HG02642 (cell line): Measurements from ENCODE around the gene KAT7.

Experiments used
- ATAC-seq: cut with Tn5 transposase; IDR thresholded peaks from one replicate; pipeline ENCODE4 v1.9.1; 2021; ENCODE audit warnings: mild to moderate bottlenecking; ENCODE audit not compliant: unreplicated experiment, poor library complexity

Gene KAT7

DNA sequence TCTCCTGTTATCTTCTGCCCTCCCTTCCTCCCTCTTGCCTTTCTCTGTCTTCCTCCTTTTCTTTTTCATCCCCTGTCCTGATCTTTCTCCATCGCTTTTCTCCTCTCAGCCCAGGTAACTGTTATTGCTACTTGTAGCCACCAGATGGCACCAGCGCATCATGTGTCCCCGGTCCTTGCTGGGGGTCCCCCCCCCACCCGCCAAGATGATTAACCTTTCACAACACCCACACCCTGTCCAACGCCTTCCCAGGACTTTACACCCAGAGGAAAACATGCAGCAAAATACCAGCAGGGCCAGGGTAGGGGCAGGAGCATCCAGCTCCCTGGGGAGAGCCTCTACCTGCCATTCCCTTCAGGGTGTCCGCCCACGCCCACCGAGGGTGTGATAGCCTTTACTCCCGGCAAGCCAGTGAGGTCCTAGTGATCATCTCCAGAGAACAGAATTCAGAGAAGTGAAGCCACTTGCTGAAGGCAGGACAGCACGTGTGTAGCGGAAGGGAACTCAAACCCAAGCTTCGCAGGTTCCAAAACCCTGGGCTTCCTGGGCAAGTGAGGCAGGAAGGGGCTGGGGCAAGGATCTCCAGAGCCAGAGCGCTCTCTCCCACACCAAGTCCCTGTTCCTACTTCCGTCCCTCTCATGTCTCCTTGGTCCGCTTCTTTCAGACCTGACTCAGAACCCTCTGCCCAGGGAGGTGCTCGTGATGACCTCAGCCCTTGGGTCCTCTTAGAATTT, 72.8 kb downstream of the KAT7 start:
- ATAC-seq, result no peak

DNA sequence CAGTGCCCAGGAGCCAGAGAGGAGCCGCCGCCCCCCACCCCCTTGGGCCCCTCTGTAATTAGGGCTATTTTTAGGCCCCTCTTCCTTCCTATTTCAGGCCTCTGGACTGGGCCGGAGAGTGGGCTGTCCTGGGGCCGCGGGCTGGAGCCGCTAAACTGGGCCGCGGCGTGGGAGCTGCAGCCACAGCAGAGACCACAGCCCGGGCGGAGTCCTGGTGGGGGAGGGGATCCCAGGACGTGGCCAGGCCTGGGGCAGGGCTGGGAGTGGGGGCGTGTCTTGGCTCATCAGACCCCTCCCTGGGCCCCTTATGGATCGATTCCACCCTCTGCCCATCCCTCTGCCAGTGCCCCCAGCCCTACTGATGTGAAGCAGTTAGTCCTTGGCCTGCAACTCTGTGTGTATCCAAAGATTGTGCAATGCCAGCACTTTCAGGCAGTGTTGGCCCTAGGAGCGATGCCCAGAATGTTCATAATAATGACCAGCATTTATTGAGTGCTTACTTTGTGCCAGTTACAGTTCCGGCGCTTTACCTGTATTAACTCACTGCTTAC, 74.4 kb downstream of the KAT7 start:
- no peak for ATAC-seq

DNA sequence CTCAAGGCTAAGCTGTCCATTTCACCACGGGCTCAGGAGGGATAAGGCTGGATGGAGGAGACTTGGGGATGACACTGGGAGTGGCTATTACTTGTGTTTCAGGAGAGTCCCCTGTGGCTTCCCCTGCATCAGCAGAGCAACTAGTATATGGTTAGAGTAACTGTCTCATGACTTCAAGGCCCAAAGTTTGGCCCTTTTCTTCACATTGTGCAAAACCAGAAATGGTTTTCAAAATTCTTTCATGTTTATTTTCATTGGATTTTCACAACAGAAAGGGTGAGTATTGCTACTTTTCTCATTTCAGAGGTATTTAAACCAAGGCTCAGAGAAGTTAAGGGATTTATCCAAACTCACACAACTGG, 77.5 kb downstream of the KAT7 start:
- no peak for ATAC-seq

DNA sequence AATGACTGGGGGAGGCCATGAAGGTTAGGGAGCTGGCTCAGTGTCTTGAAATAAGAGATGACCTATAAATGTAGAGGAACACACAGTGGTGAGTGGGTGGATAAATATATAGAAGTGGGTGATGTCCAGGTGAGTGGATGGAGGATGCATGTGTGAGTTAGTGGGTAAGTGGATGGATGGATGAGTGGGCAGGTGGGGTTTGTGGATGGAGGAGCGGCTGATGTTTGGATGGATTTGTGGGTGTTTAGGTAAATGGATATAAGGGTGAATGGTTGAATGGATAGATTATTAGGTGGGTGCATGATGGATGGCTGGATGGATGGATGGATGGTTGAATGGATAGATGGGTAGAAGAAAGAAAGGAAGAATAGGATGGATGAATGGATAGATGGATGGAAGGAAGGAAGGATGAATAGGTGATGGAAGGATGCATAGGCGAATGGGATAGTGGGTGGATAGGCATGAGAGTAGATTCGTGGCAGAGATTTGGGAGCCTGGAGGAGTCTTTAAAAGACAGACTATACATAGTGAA, 78.5 kb downstream of the KAT7 start:
- ATAC-seq, result no peak

DNA sequence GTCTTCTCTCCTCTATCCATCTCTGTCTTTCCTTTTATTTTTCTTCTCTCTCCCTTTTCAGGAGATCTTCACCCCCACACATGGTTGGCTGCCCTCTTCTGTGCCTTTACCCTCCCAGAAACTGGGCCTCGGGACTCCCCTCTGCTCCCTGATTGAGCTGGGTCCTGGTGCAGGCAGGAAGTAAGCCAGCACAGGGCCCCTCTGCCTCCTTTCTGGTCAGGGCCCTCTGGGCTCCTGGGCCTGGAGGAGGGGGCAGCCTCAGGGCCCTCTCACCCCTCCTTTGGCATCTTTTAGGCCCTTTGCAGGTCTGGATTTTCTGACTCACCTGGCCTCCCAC, 80.5 kb downstream of the KAT7 start:
- ATAC-seq, result no peak

DNA sequence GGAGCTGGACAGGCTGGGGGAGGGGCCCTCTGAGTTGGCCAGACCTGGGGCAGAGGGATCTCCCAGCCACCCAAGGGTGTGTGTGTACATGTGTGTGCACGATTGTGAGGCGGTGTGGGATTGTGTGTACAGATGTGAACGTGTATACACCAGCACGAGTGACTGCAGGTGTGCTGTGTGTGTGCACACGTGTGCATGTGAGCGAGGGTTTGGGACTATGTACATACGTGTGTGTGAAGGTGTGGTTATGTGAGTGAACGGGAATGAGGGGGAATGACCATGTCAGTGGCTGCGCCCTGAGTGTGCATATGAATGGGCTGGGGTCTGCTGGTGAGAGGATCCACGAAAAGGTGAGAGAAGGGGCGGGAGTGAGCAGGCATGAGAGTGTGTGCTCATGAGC, 81.8 kb downstream of the KAT7 start:
- ATAC-seq, result no peak

DNA sequence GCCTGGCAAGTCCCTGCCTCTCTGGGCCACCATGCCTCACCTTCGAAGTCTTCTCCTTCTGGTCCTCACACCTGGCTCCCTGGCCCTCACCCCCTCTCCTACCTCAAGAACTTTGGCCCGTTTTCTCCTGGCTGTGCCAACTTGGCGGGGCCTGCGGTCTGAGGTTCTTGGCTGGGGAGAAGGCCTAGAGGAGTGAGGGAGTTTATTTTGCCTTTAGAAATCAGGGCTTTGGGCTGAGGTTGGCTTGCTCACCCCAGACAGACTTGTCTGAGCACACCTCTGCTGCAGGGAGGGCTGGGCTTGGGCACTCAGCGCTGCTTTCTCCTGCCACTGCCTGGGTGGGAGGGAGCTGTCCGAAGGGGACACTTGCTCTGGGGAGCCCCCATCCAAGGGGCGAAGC, 82.7 kb downstream of the KAT7 start:
- ATAC-seq, result no peak

DNA sequence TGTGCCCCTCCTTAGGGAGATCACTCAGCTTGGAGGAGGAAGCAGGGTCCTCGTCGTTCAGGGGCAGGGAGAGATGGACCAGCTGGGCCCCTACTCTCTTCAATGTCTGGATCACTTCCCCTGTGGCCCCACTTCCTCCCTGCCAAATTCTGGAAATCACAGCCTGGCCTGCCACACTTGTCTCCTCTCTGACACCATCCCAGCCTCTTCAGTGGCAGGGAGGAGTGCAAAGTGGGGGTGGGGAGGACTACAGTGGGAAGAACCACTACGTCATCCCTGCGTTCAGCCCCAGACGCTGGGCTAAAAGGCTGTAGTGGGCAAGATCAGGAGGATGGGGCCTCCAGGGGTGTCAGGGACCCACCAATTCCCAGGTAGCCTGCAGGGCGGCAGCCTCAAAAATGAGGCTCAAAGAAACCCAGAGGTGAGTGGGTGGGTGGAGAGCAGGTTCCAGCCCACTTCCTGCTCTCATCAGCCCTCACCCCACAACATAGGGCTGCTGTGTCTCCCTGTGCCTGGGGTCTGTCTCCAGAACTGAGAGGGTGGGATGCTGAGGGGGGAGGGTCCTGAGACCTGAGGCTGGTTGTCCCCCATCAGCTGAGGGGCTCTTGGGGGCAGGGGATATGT, 84.4 kb downstream of the KAT7 start:
- no peak for ATAC-seq

DNA sequence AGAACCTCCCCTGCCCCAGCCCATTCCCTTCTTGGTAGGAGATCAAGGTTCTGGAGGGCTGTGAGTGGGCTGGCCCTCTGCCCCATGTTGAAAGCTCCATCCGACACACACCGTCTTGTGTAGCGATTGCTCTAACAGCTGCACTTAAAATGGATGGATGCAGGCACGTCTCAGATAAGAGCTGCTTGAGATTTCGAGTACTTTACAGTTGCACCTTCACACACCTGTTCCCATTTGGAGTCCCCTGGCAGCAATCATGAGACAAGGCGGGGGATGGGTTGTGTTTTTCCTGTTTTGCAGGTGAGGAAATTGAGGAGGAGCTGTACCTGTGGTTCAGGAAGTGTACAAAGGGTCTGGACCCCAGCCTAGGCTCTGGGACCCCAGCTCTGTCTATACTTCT, 85.0 kb downstream of the KAT7 start:
- no peak for ATAC-seq

DNA sequence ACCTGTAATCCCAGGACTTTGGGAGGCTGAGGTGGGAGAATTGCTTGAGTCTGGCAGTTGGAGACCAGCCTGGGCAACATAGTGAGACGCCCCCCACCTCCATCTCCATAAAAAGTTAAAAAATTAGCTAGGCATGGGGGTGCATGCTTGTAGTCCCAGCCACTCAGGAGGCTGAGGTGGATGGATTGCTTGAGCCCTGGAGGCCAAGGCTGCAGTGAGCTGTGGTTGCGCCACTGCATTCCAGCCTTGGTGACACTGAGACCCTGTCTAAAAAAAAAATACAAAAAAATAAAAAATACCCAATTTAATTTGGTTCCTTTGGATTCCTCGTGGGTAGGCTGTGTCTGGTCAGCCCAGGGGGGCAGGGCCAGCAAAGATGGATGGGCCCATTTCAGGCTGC, 85.4 kb downstream of the KAT7 start:
- ATAC-seq, result no peak

DNA sequence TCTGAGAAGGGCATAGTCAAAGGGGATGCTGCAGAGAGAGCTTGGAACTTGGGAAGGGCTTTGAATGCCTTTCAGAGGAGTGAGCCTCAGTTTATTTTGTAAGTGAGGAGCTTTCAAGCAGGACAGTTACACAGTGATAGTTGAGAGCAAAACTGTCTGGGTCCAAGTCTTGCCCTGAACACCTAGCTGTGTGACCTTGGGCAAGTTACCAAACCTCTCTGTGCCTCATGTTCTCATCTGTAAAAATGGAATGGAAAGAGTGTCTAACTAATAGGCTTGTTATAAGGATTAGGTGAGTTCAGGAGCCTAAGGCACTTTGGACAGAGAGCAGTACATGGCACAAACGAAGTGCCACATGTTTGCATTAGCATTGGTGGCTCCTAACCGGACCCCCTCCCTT, 86.4 kb downstream of the KAT7 start:
- no peak for ATAC-seq

DNA sequence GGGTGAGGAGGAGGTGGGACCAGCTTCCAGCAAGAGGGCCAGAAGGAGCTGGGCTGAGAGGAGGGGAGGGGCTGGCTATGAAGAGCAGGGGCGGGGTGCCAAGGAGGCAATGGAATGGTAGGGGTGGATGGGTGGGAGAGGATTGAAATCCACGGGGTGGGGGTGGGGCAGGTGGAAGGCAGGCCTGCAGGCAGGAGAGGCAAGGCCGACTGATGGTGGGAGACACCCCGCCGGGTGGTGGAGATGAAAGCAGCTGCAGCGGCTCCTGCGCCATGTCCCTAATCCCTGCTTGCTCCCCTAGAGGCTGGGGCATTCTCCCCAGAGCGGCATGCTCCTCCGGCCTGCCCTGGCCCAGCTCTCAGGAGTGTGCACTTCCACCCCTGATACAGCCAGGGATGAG, 87.2 kb downstream of the KAT7 start:
- no peak for ATAC-seq

DNA sequence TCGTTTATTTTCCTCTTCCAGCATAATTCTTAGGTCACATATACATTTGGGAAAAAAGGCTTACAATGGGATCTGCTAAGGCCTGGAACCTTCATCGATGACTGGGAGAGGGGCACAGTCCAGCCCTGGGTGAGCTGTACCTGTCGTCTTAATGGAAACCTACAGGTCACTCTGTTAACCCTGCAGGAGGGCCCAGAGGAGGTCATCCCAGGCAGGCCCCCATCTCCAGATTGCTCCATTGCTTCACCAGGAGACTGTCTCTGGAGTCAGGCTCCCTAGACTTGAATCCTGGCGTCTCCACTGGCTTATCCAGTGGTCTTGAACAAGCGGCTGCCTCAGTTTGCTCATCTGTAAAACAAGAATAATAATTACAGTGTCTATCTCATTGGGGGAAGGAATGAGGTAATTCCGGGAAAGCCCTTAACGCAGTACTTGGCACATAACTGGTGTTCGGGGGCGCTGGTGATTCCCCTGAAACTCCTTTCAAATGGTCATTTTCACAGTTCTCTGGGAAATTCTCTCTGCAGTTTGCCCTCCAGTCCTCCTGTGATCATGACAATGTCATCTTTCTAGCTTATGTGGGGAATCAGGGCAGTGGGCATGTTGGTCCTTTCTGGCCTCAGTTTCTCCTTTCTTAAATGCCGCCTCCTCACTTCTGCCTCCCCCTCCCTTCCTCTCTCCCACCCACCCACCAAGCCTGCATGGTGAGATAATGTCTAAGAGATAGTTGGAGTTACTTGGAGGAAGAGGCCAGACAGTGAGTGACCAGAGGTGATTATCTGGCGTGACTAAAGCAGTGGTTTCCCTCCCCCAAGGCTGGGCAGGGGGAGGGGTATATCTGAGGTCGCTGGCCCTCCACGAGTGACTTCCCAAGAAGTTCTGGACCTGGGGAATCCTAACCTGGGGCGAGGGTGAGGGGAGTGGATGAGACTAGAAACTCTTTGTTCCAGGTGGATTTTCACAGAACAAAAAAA, 90.7 kb downstream of the KAT7 start:
- no peak for ATAC-seq

DNA sequence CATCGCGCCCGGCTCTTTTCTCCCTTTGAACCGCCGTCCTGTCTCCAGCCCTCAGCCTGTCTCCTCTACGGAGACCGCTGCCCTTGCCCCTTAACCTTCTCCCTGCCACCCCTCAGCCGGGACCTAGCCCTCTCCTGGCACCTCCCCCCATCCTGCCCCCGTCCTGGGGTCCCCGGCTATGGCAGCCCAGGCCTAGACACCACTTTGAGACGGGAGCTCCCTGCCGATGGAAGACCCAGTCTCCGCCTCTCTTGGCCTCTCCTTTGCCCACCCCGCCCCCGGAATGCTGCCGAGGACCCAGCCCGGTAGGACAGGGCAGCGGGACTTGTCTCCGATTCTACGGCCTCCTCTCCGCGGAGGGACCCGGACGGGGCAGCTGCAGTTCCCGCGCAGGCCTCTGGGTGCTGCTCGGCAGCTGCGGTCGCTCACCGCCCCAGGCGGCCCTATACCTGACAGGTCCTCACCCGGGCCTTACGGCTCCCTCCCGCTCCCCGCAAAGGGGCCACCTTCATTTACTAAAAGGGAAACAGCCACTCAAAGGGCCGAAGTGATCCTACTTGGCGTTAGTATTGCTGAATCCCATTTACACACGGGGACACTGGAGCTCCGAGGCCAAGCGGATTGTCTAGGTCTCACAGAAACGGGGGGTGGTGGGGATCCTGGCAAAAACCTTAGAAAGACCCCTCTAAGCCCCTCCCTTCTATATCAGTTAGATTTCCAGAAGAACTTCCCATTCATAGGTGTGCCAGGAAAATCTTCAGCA, 92.0 kb downstream of the KAT7 start:
- ATAC-seq, result peak; percentile 80

DNA sequence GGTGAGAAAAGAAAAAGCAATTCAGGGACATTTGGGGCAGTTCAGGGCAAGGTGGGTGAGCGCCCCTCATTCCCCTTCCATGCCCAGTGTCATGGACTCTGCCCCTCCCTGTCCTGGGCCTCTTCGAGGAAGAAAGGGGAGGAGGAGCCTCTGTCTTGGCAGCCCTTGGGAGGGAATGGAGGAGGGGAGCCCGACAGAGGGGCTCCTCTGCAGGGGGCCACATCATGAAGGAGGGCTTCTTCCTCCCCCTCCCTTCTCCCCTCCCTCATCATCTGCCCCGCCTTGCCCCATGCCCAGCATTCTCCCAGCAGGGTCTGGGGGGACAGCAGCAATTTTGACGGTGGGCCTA, 92.5 kb downstream of the KAT7 start:
- no peak for ATAC-seq

DNA sequence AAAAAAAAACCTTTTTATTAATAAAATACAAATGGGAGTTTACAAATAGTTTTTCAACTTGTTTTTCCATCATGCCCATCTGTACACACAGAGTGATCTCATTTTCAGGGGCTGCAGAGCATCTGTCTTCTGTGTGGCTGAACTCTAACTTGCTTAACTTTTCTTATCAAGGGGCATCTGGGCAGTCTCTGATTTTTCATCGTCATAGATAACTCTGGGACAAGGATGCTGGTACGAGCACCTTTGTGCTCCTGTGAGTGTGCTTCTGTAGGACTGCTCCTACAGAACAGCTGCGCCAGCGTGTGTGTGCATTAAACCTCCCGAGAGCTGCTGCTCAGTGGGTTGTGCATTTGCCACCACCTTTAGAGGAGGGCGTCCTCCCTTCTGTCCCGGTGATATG, 94.0 kb downstream of the KAT7 start:
- no peak for ATAC-seq
